ENCODE results near the gene CYB5RL.

DNA sequence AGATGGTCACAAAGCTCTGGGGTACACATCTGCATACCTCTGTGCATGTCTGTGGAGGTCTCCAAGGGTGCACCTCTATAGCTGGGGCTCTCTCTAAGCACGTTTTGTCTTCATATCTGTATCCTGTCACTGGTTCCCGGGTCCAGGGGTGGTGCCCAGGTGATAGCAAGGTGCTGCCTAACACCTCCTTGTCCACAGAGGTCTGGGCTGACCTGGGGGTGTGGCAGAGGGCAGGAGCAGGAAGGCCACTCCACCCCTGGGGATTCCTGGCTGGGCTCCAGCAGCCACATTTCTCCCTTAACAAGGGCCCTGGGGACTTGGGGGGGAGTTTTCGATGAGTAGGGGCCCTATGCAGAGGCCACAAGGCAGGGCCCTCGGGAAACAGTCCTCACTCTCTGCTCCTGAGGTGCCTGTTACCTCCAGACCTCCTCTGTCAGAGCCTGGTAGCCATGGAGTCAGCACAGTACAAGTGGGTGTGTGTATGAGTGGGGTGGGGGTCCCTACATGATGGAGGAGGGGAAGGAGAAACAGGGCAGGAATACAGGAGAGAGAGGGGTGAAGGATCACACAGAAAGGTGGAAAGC lies 40.0 kb downstream of the CYB5RL start:
- TF ChIP-seq, protein P1, sequence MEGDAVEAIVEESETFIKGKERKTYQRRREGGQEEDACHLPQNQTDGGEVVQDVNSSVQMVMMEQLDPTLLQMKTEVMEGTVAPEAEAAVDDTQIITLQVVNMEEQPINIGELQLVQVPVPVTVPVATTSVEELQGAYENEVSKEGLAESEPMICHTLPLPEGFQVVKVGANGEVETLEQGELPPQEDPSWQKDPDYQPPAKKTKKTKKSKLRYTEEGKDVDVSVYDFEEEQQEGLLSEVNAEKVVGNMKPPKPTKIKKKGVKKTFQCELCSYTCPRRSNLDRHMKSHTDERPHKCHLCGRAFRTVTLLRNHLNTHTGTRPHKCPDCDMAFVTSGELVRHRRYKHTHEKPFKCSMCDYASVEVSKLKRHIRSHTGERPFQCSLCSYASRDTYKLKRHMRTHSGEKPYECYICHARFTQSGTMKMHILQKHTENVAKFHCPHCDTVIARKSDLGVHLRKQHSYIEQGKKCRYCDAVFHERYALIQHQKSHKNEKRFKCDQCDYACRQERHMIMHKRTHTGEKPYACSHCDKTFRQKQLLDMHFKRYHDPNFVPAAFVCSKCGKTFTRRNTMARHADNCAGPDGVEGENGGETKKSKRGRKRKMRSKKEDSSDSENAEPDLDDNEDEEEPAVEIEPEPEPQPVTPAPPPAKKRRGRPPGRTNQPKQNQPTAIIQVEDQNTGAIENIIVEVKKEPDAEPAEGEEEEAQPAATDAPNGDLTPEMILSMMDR (IDR thresholded peaks at IDR 0.05): no peak
- no peak for TF ChIP-seq RFX5 (IDR thresholded peaks at IDR 0.05; ENCODE audit: low read length)
- TF ChIP-seq, protein P2, sequence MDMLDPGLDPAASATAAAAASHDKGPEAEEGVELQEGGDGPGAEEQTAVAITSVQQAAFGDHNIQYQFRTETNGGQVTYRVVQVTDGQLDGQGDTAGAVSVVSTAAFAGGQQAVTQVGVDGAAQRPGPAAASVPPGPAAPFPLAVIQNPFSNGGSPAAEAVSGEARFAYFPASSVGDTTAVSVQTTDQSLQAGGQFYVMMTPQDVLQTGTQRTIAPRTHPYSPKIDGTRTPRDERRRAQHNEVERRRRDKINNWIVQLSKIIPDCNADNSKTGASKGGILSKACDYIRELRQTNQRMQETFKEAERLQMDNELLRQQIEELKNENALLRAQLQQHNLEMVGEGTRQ (IDR thresholded peaks at IDR 0.05; ENCODE audit: borderline replicate concordance, low read depth, low read length): no peak
- TF ChIP-seq TCF12 (IDR thresholded peaks at IDR 0.05): no peak
- TF ChIP-seq, protein P3, sequence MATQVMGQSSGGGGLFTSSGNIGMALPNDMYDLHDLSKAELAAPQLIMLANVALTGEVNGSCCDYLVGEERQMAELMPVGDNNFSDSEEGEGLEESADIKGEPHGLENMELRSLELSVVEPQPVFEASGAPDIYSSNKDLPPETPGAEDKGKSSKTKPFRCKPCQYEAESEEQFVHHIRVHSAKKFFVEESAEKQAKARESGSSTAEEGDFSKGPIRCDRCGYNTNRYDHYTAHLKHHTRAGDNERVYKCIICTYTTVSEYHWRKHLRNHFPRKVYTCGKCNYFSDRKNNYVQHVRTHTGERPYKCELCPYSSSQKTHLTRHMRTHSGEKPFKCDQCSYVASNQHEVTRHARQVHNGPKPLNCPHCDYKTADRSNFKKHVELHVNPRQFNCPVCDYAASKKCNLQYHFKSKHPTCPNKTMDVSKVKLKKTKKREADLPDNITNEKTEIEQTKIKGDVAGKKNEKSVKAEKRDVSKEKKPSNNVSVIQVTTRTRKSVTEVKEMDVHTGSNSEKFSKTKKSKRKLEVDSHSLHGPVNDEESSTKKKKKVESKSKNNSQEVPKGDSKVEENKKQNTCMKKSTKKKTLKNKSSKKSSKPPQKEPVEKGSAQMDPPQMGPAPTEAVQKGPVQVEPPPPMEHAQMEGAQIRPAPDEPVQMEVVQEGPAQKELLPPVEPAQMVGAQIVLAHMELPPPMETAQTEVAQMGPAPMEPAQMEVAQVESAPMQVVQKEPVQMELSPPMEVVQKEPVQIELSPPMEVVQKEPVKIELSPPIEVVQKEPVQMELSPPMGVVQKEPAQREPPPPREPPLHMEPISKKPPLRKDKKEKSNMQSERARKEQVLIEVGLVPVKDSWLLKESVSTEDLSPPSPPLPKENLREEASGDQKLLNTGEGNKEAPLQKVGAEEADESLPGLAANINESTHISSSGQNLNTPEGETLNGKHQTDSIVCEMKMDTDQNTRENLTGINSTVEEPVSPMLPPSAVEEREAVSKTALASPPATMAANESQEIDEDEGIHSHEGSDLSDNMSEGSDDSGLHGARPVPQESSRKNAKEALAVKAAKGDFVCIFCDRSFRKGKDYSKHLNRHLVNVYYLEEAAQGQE (IDR thresholded peaks at IDR 0.05; ENCODE audit: low read depth, low read length): no peak
- TF ChIP-seq EP300 (IDR thresholded peaks at IDR 0.05; ENCODE audit: borderline replicate concordance in 1 of 2, low read depth in 1 of 2, low read length in 1 of 2): no peak
- no peak for TF ChIP-seq EZH2phosphoT487 (IDR thresholded peaks at IDR 0.05; ENCODE audit: borderline replicate concordance, low read depth)
- no peak for TF ChIP-seq CHD2 (IDR thresholded peaks at IDR 0.05; ENCODE audit: low read length, partially characterized antibody)

All from SK-N-SH (cell line).